HUES64 (cell line): Measurements from ENCODE around the gene LYRM9.
"Not testable (repeated sequence)": the region's sequence is repeated elsewhere in the genome, so short reads cannot be mapped to it uniquely, and the experiment has no call there.

Experiments used
- H3K27ac ChIP-seq: 2 replicates; pipeline ENCODE4 v1.7.0; 2013; ENCODE audit warnings: low read depth, low read length, inconsistent platforms
- H3K27me3 ChIP-seq: 2 replicates; pipeline ENCODE4 v1.6.1; 2013; ENCODE audit warnings: mild to moderate bottlenecking, low read length; ENCODE audit not compliant: insufficient read depth
- H3K36me3 ChIP-seq: 2 replicates; pipeline ENCODE4 v1.6.1; 2013; ENCODE audit warnings: mild to moderate bottlenecking, low read length; ENCODE audit not compliant: insufficient read depth
- H3K4me1 ChIP-seq: 2 replicates; pipeline ENCODE4 v1.6.1; 2013; ENCODE audit warnings: mild to moderate bottlenecking, low read length, moderate library complexity; ENCODE audit not compliant: insufficient read depth
- H3K4me3 ChIP-seq: 2 replicates; pipeline ENCODE4 v1.5.1; 2013; ENCODE audit warnings: mild to moderate bottlenecking, low read length, moderate library complexity
- H3K9ac ChIP-seq: 2 replicates; pipeline ENCODE4 v1.6.1; 2013; ENCODE audit warnings: mild to moderate bottlenecking, low read depth, low read length
- H3K9me3 ChIP-seq: 2 replicates; pipeline ENCODE4 v1.6.1; 2013; ENCODE audit warnings: low read depth, low read length; ENCODE audit not compliant: insufficient read depth
- WGBS: fragments of 150-250, 120-280 bp; methylation state at CpG from one replicate; pipeline ENCODE4 v1.1.7; 2013; ENCODE audit warnings: missing lambda C conversion rate; 5-methylcytosine and 5-hydroxymethylcytosine counted together

Gene LYRM9

DNA sequence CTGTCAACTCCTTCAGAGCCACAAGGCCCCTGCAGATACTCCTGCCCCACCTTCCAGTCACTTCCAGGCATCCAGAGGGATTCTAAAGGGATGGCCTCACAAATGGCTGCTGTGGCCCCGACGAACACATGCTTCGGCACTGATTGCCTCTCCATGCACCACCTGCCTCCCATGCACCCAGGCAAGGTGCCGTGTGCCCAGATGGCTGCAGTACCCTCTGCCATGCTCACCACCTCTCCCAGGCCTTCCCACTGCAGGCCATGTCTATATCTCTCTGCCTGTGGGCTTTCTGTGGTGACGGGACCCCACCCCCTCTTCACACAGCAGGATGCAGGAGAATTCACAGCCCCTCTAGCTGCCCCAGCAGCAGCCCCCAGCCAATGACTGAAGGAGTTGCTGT lies 27.9 kb upstream of the LYRM9 start:
- 88% methylated on average over 5 of the region's 5 CpGs for WGBS
- Histone ChIP-seq H3K9me3 (no peaks in the 10 kb centered on the region), H3K4me3 (no peak overlapping the region), H3K4me1 (peaks cover 3% of the 10 kb centered on the region), H3K27me3 (peaks cover 46% of the 10 kb centered on the region), H3K36me3 (no peaks in the 10 kb centered on the region), H3K9ac (no peak overlapping the region), H3K27ac (no peak overlapping the region)

DNA sequence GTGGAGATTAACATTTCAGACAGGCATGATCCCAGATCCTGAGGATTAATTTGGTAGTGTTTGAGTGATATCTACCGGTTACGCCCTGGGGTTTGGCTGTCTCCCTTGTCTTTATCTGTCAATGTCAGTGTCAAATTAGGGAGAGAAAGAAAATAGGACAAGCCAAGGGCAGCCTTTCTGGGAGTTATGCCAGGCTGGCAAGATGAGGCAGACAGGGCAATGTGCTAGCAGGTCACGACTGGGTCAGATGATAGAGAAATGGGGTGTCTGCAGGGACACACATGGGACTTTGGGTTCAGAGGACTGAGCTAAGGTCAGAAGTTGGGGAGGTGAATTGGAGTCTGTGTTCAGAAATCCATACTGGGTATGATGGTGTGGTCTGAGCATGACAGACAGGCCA lies 27.4 kb upstream of the LYRM9 start:
- WGBS, result 93% methylated on average over 3 of the region's 3 CpGs

DNA sequence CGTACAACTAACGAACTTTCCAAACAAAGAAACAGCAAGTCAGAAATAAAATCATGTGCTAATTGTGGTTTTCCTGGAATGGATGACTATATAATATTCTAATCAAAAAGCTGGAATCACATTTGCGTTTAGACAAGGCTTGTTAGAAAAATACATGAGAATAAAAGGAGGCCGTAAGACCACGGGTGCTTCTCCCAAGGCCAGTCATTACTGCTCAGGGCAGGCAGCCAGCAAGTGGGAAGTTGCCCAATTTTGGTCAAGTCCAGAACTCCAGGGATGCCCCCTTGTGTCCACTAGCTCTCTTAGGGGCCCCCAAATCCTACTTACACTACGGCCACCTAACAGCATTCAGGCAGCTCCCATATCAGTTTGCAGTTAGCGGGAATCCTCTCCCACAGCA lies 25.9 kb upstream of the LYRM9 start:
- no peaks in the 10 kb centered on the region for H3K9me3 ChIP-seq
- no peak overlapping the region for H3K9ac ChIP-seq
- peaks cover 7% of the 10 kb centered on the region for H3K4me1 ChIP-seq
- WGBS, result 78% methylated on average over 7 of the region's 7 CpGs
- H3K36me3 ChIP-seq, result no peaks in the 10 kb centered on the region
- H3K27ac ChIP-seq, result no peak overlapping the region
- peaks cover 66% of the 10 kb centered on the region for H3K27me3 ChIP-seq
- no peak overlapping the region for H3K4me3 ChIP-seq

More for the DNA sequence above, 27.4 kb upstream of the LYRM9 start:
- no peak overlapping the region for H3K27ac ChIP-seq
- no peak overlapping the region for H3K4me3 ChIP-seq
- peaks cover 7% of the 10 kb centered on the region for H3K4me1 ChIP-seq
- peaks cover 51% of the 10 kb centered on the region for H3K27me3 ChIP-seq
- no peak overlapping the region for H3K9ac ChIP-seq
- no peaks in the 10 kb centered on the region for H3K36me3 ChIP-seq
- H3K9me3 ChIP-seq, result no peaks in the 10 kb centered on the region

DNA sequence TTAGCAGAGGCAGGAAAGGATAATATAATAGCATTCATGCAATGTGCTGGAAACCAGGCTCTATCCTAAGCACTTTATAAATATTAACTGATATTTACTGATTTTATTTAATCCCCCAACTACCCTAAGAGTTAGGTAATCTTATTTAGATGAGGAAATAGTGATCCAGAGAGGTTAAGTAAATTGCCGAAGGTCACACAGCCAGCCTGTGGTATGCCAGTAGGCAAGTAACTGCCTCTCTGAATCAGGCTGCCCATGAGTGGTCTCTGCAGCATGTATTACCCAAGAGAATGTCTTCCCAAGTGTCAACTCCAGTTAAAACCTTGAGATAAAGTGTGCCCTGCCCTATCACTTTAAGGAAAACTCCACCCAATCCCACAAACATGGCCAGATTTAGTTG lies 25.3 kb upstream of the LYRM9 start:
- Histone ChIP-seq H3K4me1 (peaks cover 7% of the 10 kb centered on the region), H3K4me3 (no peak overlapping the region), H3K27ac (no peak overlapping the region), H3K9me3 (no peaks in the 10 kb centered on the region), H3K27me3 (peaks cover 72% of the 10 kb centered on the region), H3K36me3 (no peaks in the 10 kb centered on the region), H3K9ac (no peak overlapping the region)
- 100% methylated on average over 1 of the region's 1 CpG for WGBS

DNA sequence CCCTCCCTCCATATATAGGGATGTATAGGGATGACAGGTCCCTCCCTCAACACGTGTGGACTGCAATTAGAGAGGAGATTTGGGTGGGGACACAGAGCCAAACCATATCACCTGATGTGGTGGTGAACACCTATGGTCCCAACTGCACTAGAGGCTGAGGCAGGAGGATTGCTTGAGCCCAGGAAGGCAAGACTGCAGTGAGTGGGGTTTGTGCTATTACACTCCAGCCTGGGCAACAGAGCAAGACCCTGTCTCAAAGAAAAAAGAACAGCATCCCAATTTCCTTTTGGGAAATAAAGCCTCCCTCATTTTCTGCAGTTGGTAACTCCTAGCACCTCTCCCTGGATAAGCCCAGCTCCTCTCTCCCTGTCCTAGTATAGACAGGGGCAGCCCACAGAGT lies 23.8 kb upstream of the LYRM9 start:
- peaks cover 80% of the 10 kb centered on the region for H3K27me3 ChIP-seq
- H3K4me1 ChIP-seq, result peaks cover 10% of the 10 kb centered on the region
- 36% methylated on average over 1 of the region's 1 CpG for WGBS
- H3K4me3 ChIP-seq, result no peak overlapping the region
- no peaks in the 10 kb centered on the region for H3K9me3 ChIP-seq
- H3K27ac ChIP-seq, result no peak overlapping the region
- H3K36me3 ChIP-seq, result no peaks in the 10 kb centered on the region
- no peak overlapping the region for H3K9ac ChIP-seq

DNA sequence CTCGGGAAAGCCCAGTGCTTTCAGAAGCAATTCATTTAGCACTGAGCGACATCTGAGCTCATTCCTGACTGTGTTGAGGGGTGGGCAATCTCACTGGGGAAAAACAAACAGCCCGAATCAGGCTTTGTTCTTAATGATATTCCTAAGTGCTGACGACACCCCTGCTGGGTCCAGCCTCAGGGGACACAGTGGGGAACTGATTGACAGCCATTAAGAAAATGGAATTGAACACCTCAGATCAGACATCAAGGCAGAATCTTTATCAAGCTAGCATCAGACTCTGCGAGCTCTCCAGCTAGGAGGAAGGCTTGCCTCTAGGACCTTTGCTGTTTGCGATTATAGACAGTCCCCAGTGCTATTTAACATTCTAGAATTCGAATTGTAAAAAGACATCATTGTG lies 22.5 kb upstream of the LYRM9 start:
- peaks cover 86% of the 10 kb centered on the region for H3K27me3 ChIP-seq
- no peak overlapping the region for H3K27ac ChIP-seq
- no peak overlapping the region for H3K9ac ChIP-seq
- peaks cover 10% of the 10 kb centered on the region for H3K4me1 ChIP-seq
- H3K4me3 ChIP-seq, result no peak overlapping the region
- H3K9me3 ChIP-seq, result no peaks in the 10 kb centered on the region
- WGBS, result 5% methylated on average over 7 of the region's 7 CpGs
- H3K36me3 ChIP-seq, result no peaks in the 10 kb centered on the region

DNA sequence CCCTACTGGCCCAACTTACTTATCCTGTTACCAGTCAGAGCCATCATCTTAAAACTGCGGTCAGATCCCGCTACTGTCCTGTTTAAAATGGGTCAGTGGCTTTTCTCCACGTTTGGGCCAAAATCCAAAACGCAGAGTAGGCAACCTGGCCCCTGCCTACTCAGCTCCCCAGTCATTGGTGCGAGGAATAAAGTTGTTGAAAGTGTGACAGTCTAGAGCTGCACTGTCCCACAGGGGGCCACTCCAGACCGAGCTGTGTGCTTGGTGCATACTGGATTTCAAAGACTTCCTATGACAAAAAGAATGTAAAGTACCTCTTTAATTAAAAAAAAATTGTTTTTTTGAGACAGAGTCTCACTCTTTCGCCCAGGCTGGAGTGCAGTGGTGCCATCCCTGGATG lies 21.2 kb upstream of the LYRM9 start:
- Histone ChIP-seq H3K27me3 (peaks cover 92% of the 10 kb centered on the region), H3K9ac (no peak overlapping the region), H3K27ac (no peak overlapping the region), H3K9me3 (no peaks in the 10 kb centered on the region), H3K4me1 (peaks cover 10% of the 10 kb centered on the region), H3K4me3 (no peak overlapping the region), H3K36me3 (no peaks in the 10 kb centered on the region)
- 42% methylated on average over 7 of the region's 7 CpGs for WGBS

DNA sequence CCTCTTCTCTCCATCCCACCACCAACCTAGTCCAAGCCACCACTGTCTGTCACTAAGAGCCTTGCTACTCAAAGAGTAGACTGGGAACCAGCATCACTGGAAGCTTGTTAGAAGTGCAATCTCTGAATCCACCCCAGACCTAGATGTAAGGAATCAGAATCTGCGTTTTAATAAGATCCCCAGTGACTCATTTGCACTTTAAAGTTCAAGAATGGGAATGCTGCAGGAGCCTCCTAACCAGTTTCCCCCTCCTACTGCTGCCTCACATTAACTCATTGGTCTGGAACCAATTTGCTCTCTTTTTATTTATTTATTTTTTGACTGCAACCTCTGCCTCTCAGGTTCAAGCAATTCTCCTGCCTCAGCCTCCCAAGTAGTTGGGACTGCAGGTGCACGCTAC lies 19.8 kb upstream of the LYRM9 start:
- Histone ChIP-seq H3K27me3 (peaks cover 80% of the 10 kb centered on the region), H3K36me3 (no peaks in the 10 kb centered on the region), H3K9me3 (no peaks in the 10 kb centered on the region), H3K4me1 (peaks cover 10% of the 10 kb centered on the region), H3K9ac (no peak overlapping the region), H3K27ac (no peak overlapping the region), H3K4me3 (no peak overlapping the region)
- 42% methylated on average over 2 of the region's 2 CpGs for WGBS

DNA sequence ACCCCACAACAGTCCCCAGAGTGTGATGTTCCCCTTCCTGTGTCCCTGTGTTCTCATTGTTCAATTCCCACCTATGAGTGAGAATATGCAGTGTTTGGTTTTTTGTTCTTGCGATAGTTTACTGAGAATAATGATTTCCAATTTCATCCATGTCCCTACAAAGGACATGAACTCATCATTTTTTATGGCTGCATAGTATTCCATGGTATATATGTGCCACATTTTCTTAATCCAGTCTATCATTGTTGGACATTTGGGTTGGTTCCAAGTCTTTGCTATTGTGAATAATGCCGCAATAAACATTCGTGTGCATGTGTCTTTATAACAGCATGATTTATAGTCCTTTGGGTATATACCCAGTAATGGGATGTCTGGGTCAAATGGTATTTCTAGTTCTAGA lies 19.1 kb upstream of the LYRM9 start:
- not testable (repeated sequence) for H3K36me3 ChIP-seq, H3K9ac ChIP-seq, H3K27ac ChIP-seq, H3K9me3 ChIP-seq, H3K4me3 ChIP-seq
- WGBS, result 92% methylated on average over 2 of the region's 3 CpGs
- Histone ChIP-seq H3K27me3 (peaks cover 74% of the 10 kb centered on the region), H3K4me1 (peaks cover 10% of the 10 kb centered on the region)

DNA sequence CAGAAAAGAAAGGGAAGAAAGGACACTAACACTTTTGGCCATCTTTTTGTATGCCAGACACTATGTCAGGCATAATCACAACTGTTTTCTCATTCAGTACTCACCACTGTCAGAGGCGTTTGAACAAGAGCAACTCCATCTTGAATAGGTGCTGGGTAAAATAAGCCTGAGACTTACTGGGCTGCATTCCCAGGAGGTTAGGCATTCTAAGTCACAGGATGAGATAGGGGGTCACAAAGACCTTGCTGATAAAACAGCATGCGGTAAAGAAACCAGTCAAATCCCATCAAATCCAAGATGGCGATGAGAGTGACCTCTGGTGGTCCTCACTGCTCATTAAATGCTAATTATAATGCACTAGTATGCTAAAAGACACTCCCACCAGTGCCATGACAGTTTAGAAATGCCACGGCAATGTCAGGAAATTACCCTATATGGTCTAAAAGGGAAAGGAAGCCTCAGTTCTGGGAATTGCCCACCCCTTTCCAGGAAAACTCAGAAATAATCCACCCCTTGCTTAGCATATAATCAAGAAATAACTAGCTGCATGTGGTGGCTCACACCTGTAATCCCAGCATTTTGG lies 14.9 kb upstream of the LYRM9 start:
- H3K4me3 ChIP-seq, result no peak overlapping the region
- 80% methylated on average over 4 of the region's 4 CpGs for WGBS

DNA sequence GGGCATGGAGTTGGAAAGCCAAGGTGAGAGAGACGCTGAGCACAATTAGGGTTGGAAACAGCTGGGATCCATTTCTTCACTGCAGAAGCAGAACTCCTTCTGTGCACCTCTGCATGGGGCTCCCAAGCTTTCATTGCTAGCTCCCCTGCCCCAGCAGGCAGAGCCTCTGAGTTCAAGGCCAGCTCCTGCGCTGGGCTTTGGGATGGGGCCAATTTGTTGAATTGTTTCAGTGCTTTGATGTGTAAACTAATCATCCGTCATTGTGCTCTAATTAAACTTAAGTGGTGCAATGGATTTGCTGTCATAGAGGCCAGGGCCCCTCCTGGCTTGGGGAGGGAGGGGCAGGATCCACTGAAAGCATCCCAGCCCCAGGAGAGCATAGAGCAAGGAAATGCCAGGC lies 13.5 kb upstream of the LYRM9 start:
- Histone ChIP-seq H3K27ac (no peak overlapping the region), H3K9me3 (no peaks in the 10 kb centered on the region), H3K4me1 (peaks cover 15% of the 10 kb centered on the region), H3K9ac (no peak overlapping the region), H3K36me3 (no peaks in the 10 kb centered on the region), H3K4me3 (no peak overlapping the region), H3K27me3 (peaks cover 21% of the 10 kb centered on the region)
- 39% methylated on average over 3 of the region's 3 CpGs for WGBS

More for the DNA sequence above, 14.9 kb upstream of the LYRM9 start:
- Histone ChIP-seq H3K4me1 (peaks cover 17% of the 10 kb centered on the region), H3K9ac (no peak overlapping the region), H3K27me3 (peaks cover 32% of the 10 kb centered on the region), H3K36me3 (no peaks in the 10 kb centered on the region), H3K9me3 (no peaks in the 10 kb centered on the region), H3K27ac (no peak overlapping the region)

DNA sequence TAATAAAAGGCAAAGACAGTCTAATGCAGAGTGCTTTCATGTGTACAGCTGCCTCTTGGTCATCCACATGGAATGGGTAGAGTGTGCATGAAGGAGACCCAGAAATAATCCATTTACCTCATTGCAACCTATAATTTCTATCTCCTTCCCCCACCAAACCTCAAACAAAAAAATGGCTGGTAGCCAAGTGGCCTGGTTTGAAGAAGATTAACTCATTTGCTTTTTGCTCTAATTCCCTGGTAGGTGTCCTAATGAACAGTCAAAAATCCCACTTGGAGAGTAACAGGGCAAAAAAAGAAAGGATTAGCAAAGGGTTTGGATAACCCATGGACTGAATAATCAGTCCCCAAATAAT lies 13.0 kb upstream of the LYRM9 start:
- Histone ChIP-seq H3K27me3 (peaks cover 19% of the 10 kb centered on the region), H3K4me1 (peaks cover 15% of the 10 kb centered on the region), H3K27ac (no peak overlapping the region), H3K4me3 (no peak overlapping the region), H3K9ac (no peak overlapping the region), H3K9me3 (no peaks in the 10 kb centered on the region), H3K36me3 (no peaks in the 10 kb centered on the region)
